H1 (cell line): ENCODE data around the gene HADHA. TPM values are rescaled to one million over a fixed set of nuclear protein-coding genes. Genes with fewer than 3 reads are reported as not detected.

Experiments used
- CTCF ChIA-PET: fragments of 300-600 bp; sonication (Branson Sonifier 250); formaldehyde crosslinking; loops from one replicate; lab custom pipeline; 2021; ENCODE audit not compliant: partially characterized antibody; lab: Charles Lee
- POLR2A ChIA-PET: fragments of 300-600 bp; sonication (Branson Sonifier 250); formaldehyde crosslinking; loops from one replicate; lab custom pipeline; 2021; ENCODE audit warnings: inconsistent platforms; ENCODE audit not compliant: partially characterized antibody; lab: Charles Lee
- DNase-seq, 2 experiments: peaks; one replicate each; pipeline versions ENCODE4 v3.0.0 to v3.0.0-alpha.2; 2010 to 2022; ENCODE audit warnings: low spot score in 2 of 2, low read depth in 1 of 2, mixed read lengths in 1 of 2
- FAIRE-seq: peaks from 2 replicates; lab custom pipeline; 2011; peaks lifted over from hg19 to GRCh38; lab: Jason Lieb, UNC
- H2AFZ ChIP-seq: 2 replicates; pipeline ENCODE4 v1.8.1; 2012; ENCODE audit warnings: low read length, inconsistent platforms
- H2AK5ac ChIP-seq: 2 replicates; pipeline ENCODE4 v1.6.1; 2013; ENCODE audit warnings: low read depth, low read length
- H2BK120ac ChIP-seq: replicated peaks from 2 replicates; pipeline ENCODE3; 2013; ENCODE audit warnings: low read depth, low read length, inconsistent platforms
- H2BK12ac ChIP-seq: 2 replicates; pipeline ENCODE4 v1.6.1; 2013; ENCODE audit warnings: low read depth, low read length
- H2BK15ac ChIP-seq: 2 replicates; pipeline ENCODE4 v1.6.1; 2013; ENCODE audit warnings: low read length
- H2BK20ac ChIP-seq: 2 replicates; pipeline ENCODE4 v1.6.1; 2013; ENCODE audit warnings: low read length
- H2BK5ac ChIP-seq: 2 replicates; pipeline ENCODE4 v1.6.1; 2013; ENCODE audit warnings: low read depth, low read length
- H3K14ac ChIP-seq: 2 replicates; pipeline ENCODE4 v1.6.1; 2013; ENCODE audit warnings: inconsistent platforms; ENCODE audit not compliant: insufficient read length
- H3K18ac ChIP-seq: 2 replicates; pipeline ENCODE4 v1.6.1; 2013; ENCODE audit warnings: low read length; ENCODE audit errors: extremely low read depth
- H3K23ac ChIP-seq: 2 replicates; pipeline ENCODE4 v1.6.1; 2013; ENCODE audit warnings: inconsistent platforms; ENCODE audit not compliant: insufficient read length
- H3K23me2 ChIP-seq: 2 replicates; pipeline ENCODE4 v1.6.1; 2013; ENCODE audit warnings: low read depth, low read length
- H3K27ac ChIP-seq: 2 replicates; pipeline ENCODE4 v1.6.1; 2011; ENCODE audit warnings: low read depth, low read length, inconsistent platforms
- H3K27me3 ChIP-seq, 4 experiments: replicated peaks in 1 of 4; 1 replicate in 1 of 4; 2 replicates in 3 of 4; pipeline versions ENCODE4 v1.6.1 to v1.8.1; 2011 to 2013; ENCODE audit warnings: low read length in 3 of 4, mild to moderate bottlenecking in 3 of 4, inconsistent platforms in 2 of 4, mixed read lengths in 2 of 4, moderate library complexity in 1 of 4; ENCODE audit not compliant: control insufficient read depth in 3 of 4, insufficient read depth in 3 of 4; ENCODE audit errors: extremely low read depth in 1 of 4
- H3K36me3 ChIP-seq, 4 experiments: 2 replicates each; pipeline versions ENCODE4 v1.6.1 to v1.8.1; 2011 to 2013; ENCODE audit warnings: mild to moderate bottlenecking in 4 of 4, low read length in 3 of 4, moderate library complexity in 2 of 4, control low read depth in 1 of 4, inconsistent platforms in 1 of 4; ENCODE audit not compliant: insufficient read depth in 4 of 4, control insufficient read depth in 2 of 4
- H3K4ac ChIP-seq: replicated peaks from 2 replicates; pipeline ENCODE3; 2013; ENCODE audit warnings: low read length, low read depth, mixed read lengths, inconsistent platforms; ENCODE audit not compliant: insufficient read length
- H3K4me1 ChIP-seq, 4 experiments: replicated peaks in 1 of 4; 1 replicate in 1 of 4; 2 replicates in 3 of 4; pipeline versions ENCODE4 v1.6.1 to v1.8.1; 2011 to 2013; ENCODE audit warnings: low read length in 3 of 4, inconsistent platforms in 2 of 4, mixed read lengths in 1 of 4; ENCODE audit not compliant: insufficient read depth in 4 of 4, control insufficient read depth in 3 of 4
- H3K4me2 ChIP-seq, 2 experiments: 2 replicates each; pipeline versions ENCODE4 v1.6.1 to v1.8.1; 2011 to 2013; ENCODE audit warnings: low read depth in 2 of 2, low read length in 2 of 2, control low read depth in 1 of 2, inconsistent platforms in 1 of 2, mild to moderate bottlenecking in 1 of 2; ENCODE audit not compliant: insufficient read depth in 1 of 2
- H3K4me3 ChIP-seq, 4 experiments: fragments of 200-600, 300-600 bp in 1 of 4; sonication (generic), shearing (Covaris generic), sonication (Bioruptor Twin) in 1 of 4; 2 replicates each; pipeline versions ENCODE4 v1.5.1 to v1.8.1; 2011 to 2016; ENCODE audit warnings: low read length in 4 of 4, low read depth in 3 of 4, control low read depth in 2 of 4, inconsistent platforms in 2 of 4, mild to moderate bottlenecking in 2 of 4, mixed read lengths in 1 of 4, moderate library complexity in 1 of 4; ENCODE audit not compliant: insufficient read depth in 2 of 4; ENCODE audit errors: extremely low read depth in 1 of 4
- H3K56ac ChIP-seq: replicated peaks from 2 replicates; pipeline ENCODE3; 2013; ENCODE audit warnings: low read depth, mild to moderate bottlenecking, mixed read lengths, low read length, inconsistent platforms; ENCODE audit not compliant: insufficient read length
- H3K79me1 ChIP-seq: 2 replicates; pipeline ENCODE4 v1.6.1; 2013; ENCODE audit warnings: low read depth, low read length, control low read depth
- H3K79me2 ChIP-seq, 2 experiments: 2 replicates each; pipeline versions ENCODE4 v1.6.1 to v1.8.1; 2012 to 2013; ENCODE audit warnings: low read length in 2 of 2, mild to moderate bottlenecking in 2 of 2, inconsistent platforms in 1 of 2; ENCODE audit not compliant: insufficient read depth in 2 of 2, control insufficient read depth in 1 of 2
- H3K9ac ChIP-seq, 4 experiments: replicated peaks in 1 of 4; 1 replicate in 1 of 4; 2 replicates in 3 of 4; pipeline versions ENCODE4 v1.6.1 to v1.8.1; 2011 to 2013; ENCODE audit warnings: low read depth in 3 of 4, low read length in 3 of 4, control low read depth in 2 of 4, mild to moderate bottlenecking in 2 of 4, moderate library complexity in 2 of 4, inconsistent platforms in 1 of 4; ENCODE audit errors: extremely low read depth in 1 of 4
- H3K9me3 ChIP-seq, 2 experiments: 2 replicates each; pipeline versions ENCODE4 v1.6.1 to v1.8.1; 2012 to 2013; ENCODE audit warnings: mild to moderate bottlenecking in 2 of 2, moderate library complexity in 2 of 2, control low read depth in 1 of 2, inconsistent platforms in 1 of 2, low read depth in 1 of 2, low read length in 1 of 2, mixed read lengths in 1 of 2; ENCODE audit not compliant: insufficient read depth in 2 of 2
- H4K20me1 ChIP-seq, 2 experiments: replicated peaks in 1 of 2; 2 replicates each; pipeline versions ENCODE3 to v1.8.1; 2011 to 2013; ENCODE audit warnings: inconsistent platforms in 2 of 2, low read length in 2 of 2, mild to moderate bottlenecking in 1 of 2; ENCODE audit not compliant: insufficient read depth in 2 of 2, control insufficient read depth in 1 of 2
- H4K5ac ChIP-seq: 2 replicates; pipeline ENCODE4 v1.6.1; 2013; ENCODE audit warnings: low read length, low read depth, mixed read lengths, inconsistent platforms; ENCODE audit not compliant: insufficient read length
- H4K8ac ChIP-seq: 2 replicates; pipeline ENCODE4 v1.8.0; 2013; ENCODE audit warnings: mild to moderate bottlenecking, moderate library complexity, low read length, inconsistent platforms; ENCODE audit not compliant: insufficient read depth; ENCODE audit errors: extremely low read depth
- H4K91ac ChIP-seq: replicated peaks from 2 replicates; pipeline ENCODE3; 2013; ENCODE audit warnings: low read length, mixed read lengths, inconsistent platforms; ENCODE audit not compliant: insufficient read length
- KDM4A ChIP-seq: IDR thresholded peaks from one replicate; pipeline ENCODE4 v1.7.1; 2012; ENCODE audit warnings: low read depth, mild to moderate bottlenecking, moderate library complexity, low read length, inconsistent platforms; ENCODE audit not compliant: severe bottlenecking
- TAF1 ChIP-seq: IDR thresholded peaks from 2 replicates; pipeline ENCODE4 v1.6.1; 2011; ENCODE audit warnings: mild to moderate bottlenecking, low read depth, low read length
- TBP ChIP-seq: IDR thresholded peaks from 2 replicates; pipeline ENCODE4 v1.6.1; 2011; ENCODE audit warnings: low read depth, low read length, improper control_type of control experiment
- WGBS, 2 experiments: shearing (Covaris generic) in 1 of 2; methylation state at CpG; one replicate each; pipeline versions ENCODE4 v1.1.6 to v1.1.7; 2013 to 2015; ENCODE audit warnings: low lambda C conversion rate in 2 of 2, mixed read lengths in 2 of 2, inconsistent platforms in 1 of 2, low coverage in 1 of 2, missing lambda C conversion rate in 1 of 2; ENCODE audit not compliant: insufficient replicate concordance in 2 of 2, insufficient coverage in 1 of 2, insufficient read length in 1 of 2; ENCODE audit errors: extremely low coverage in 1 of 2, missing lambda C conversion rate in 1 of 2; 5-methylcytosine and 5-hydroxymethylcytosine counted together
- polyA plus RNA-seq, 7 experiments: library from polyadenylated mRNA; depleted of rRNA in 3 of 7; stranded (reverse) in 5 of 7; unstranded in 2 of 7; fragments of >200 nt in 5 of 7; fragments of 200-250 nt in 2 of 7; gene quantifications; 1 replicate in 5 of 7; 2 replicates in 1 of 7; 4 replicates in 1 of 7; pipeline versions ENCODE4 v1.2.1 to v1.2.3, GENCODE V29; 2011 to 2013; ENCODE audit warnings: missing spikeins in 2 of 7, mixed read lengths in 2 of 7
- total RNA-seq: library from RNA; stranded (reverse); fragmentation: NEBNext Ultra II Directional; extraction: Animal tissue kit (Norgen Biotek cat#: 25700); gene quantifications from 2 replicates; pipeline ENCODE4 v1.2.1, GENCODE V29; 2021

HADHA gene
- total and polyA plus RNA-seq, 2 of the 8 experiments (the other 6 are each of a cell fraction or from before 2014, with no cell fraction given): 64.6 to 131 TPM

GRCh38 chr2:26185304-26185928 is 59.0 kb downstream of the HADHA start:
- Histone ChIP-seq H3K27me3 (peaks cover 0 to 6% (median 3%) of the 10 kb centered on the region in 4 experiments; a peak in 2 of 7 replicates), H3K23me2 (peaks cover 3% of the 10 kb centered on the region; the same call in 1 of the 2 replicates), H2BK15ac (peak overlapping the region; percentile 16; the same call in 1 of the 2 replicates), H3K4ac (no peak overlapping the region), H3K79me1 (peaks cover 2% of the 10 kb centered on the region; the same call in 1 of the 2 replicates), H3K56ac (no peak overlapping the region), H2AFZ (no peak overlapping the region), H3K27ac (0 out of 2 replicates have a peak overlapping the region, but pooled peaks have one; percentile 28), H4K91ac (no peak overlapping the region), H4K8ac (no peak overlapping the region), H3K9me3 (no peaks in the 10 kb centered on the region), H3K79me2 (no peaks in the 10 kb centered on the region), H4K5ac (no peak overlapping the region), H2BK5ac (no peak overlapping the region), H4K20me1 (peaks cover 0 to 2% of the 10 kb centered on the region in 2 experiments), H2BK120ac (no peak overlapping the region), H3K4me2 (peak overlapping the region; percentile 59 to 96), H3K4me1 (peaks cover 0 to 8% (median 2%) of the 10 kb centered on the region in 4 experiments; a peak in 5 of 7 replicates), H3K23ac (no peak overlapping the region), H2BK20ac (no peak overlapping the region), H2AK5ac (peak overlapping the region; percentile 48; the same call in 1 of the 2 replicates), H3K4me3 (peak overlapping the region; percentile 31 to 77 (median 50)), H3K18ac (no peak overlapping the region), H3K9ac (peak overlapping the region in 2 of 4 experiments; percentile 34 to 53; a peak in 4 of 7 replicates), H3K14ac (no peak overlapping the region), H2BK12ac (0 out of 2 replicates have a peak overlapping the region, but pooled peaks have one; percentile 39)
- CTCF ChIA-PET: interaction anchor here (0.5 to 2.5 kb wide), 14 partner anchors 10 to 339 kb away, joined by 3 to 23 read pairs (median 3); partner anchors contain the start of gene GAREM2
- DNase-seq (no peak), FAIRE-seq (no peak)
- WGBS, 2 experiments: 53% methylated on average over 16 of the region's 20 CpGs; no CpG with 5 or more reads in 1 of the 2 experiments
- peak; percentile 26; the same call in 1 of the 2 replicates for TF ChIP-seq TBP
- no peak for TF ChIP-seq KDM4A
- TF ChIP-seq TAF1: 0 out of 2 replicates have a peak, but pooled peaks have one; percentile 5
- TF ChIP-seq, all 59 proteins: peak for 2
- POLR2A ChIA-PET: interaction anchor here (0.6 to 7.0 kb wide), 11 partner anchors 7 to 277 kb away, joined by 3 to 65 read pairs (median 3); partner anchors contain the start of genes GAREM2, HADHA, HADHB and RAB10
- peaks cover 0 to 8% (median 3%) of the 10 kb centered on the region in 4 experiments; a peak in 2 of 8 replicates for H3K36me3 ChIP-seq
